B cell (primary cell): ENCODE data around the gene ZNF692.

ENCODE experiments used
- EZH2 ChIP-seq: IDR thresholded peaks from 2 replicates; pipeline ENCODE4 v1.6.1; 2012; ENCODE audit warnings: borderline replicate concordance, low read depth, mild to moderate bottlenecking, moderate library complexity, low read length; ENCODE audit not compliant: insufficient read depth, poor library complexity, severe bottlenecking
- TF ChIP-seq, protein P1 (sequence below): fragments of 200-600 bp; IDR thresholded peaks from one replicate; pipeline ENCODE4 v1.8.0; 2022; ENCODE audit warnings: antibody characterized with exemption, mild to moderate bottlenecking

DNA sequence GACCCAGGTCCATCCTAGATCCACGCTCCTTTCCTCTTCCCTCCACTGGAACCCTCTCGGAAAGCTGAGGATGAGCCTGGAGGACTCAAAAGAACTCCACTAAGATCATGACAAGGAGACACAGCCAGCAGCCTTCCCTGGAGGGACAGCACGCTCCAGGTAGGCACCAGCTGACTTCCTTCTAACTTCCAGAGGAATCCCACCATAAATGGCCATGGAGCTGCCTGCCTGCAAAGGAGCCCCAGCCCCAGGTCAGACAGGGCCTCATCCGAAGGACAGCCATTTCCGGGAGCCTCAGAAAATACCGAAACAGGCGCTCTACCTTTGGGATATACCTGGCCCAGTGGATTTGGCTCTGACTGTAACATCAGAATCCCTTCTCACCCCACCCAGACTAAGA lies 37.2 kb downstream of the ZNF692 start:
- TF ChIP-seq EZH2, result no peak
- TF ChIP-seq, protein P1, sequence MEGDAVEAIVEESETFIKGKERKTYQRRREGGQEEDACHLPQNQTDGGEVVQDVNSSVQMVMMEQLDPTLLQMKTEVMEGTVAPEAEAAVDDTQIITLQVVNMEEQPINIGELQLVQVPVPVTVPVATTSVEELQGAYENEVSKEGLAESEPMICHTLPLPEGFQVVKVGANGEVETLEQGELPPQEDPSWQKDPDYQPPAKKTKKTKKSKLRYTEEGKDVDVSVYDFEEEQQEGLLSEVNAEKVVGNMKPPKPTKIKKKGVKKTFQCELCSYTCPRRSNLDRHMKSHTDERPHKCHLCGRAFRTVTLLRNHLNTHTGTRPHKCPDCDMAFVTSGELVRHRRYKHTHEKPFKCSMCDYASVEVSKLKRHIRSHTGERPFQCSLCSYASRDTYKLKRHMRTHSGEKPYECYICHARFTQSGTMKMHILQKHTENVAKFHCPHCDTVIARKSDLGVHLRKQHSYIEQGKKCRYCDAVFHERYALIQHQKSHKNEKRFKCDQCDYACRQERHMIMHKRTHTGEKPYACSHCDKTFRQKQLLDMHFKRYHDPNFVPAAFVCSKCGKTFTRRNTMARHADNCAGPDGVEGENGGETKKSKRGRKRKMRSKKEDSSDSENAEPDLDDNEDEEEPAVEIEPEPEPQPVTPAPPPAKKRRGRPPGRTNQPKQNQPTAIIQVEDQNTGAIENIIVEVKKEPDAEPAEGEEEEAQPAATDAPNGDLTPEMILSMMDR, result no peak
